Kidney epithelial cell (primary cell): Measurements from ENCODE around the gene PIK3CB. TPM values are rescaled to one million over a fixed set of nuclear protein-coding genes. Genes with fewer than 3 reads are reported as not detected.

ENCODE experiments used
- DNase-seq: peaks from one replicate; pipeline ENCODE4 v3.0.0-alpha.2; 2010; ENCODE audit warnings: low read depth
- H3K27me3 ChIP-seq: 2 replicates; pipeline ENCODE4 v1.6.0; 2011; ENCODE audit warnings: low read length; ENCODE audit not compliant: control insufficient read depth, insufficient read depth
- H3K36me3 ChIP-seq: 2 replicates; pipeline ENCODE4 v1.5.1; 2011; ENCODE audit warnings: low read length; ENCODE audit not compliant: control insufficient read depth, insufficient read depth
- H3K4me3 ChIP-seq: 2 replicates; pipeline ENCODE4 v1.5.1; 2011; ENCODE audit warnings: low read depth, mild to moderate bottlenecking, control low read depth, low read length
- total RNA-seq: library from RNA; depleted of rRNA; stranded (reverse); fragments of >200 nt; gene quantifications from 2 replicates; pipeline ENCODE4 v1.2.3, GENCODE V29; 2015
- TF ChIP-seq, protein P1 (sequence below): IDR thresholded peaks from 2 replicates; pipeline ENCODE4 v1.5.1; 2011; ENCODE audit warnings: mild to moderate bottlenecking, moderate library complexity, low read length, control low read depth, inconsistent platforms; ENCODE audit not compliant: insufficient read depth, poor library complexity, severe bottlenecking

The PIK3CB gene
- total RNA-seq, 1 donor from 2014 or later, result 14.5 TPM

DNA sequence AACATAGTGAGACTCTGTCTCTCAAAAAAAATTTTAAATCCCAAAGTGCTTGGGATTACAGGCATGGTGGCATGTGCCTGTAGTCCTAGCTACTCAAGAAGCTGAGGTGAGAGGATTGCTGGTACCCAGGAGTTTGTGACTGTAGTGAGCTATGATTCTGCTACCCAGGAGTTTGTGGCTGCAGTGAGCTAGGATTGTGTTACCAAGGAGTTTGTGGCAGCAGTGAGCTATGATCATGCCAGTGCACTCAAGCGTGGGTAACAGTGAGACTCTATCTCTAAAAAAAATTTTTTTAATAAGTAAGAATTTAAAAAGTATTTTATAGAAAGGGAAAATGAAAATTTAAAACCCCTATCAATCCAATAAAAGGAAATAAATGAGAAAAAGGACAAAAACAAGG, 156.6 kb downstream of the PIK3CB start:
- Histone ChIP-seq H3K36me3 (peaks cover 1% of the 10 kb centered on the region), H3K4me3 (no peak overlapping the region)
- TF ChIP-seq, protein P1, sequence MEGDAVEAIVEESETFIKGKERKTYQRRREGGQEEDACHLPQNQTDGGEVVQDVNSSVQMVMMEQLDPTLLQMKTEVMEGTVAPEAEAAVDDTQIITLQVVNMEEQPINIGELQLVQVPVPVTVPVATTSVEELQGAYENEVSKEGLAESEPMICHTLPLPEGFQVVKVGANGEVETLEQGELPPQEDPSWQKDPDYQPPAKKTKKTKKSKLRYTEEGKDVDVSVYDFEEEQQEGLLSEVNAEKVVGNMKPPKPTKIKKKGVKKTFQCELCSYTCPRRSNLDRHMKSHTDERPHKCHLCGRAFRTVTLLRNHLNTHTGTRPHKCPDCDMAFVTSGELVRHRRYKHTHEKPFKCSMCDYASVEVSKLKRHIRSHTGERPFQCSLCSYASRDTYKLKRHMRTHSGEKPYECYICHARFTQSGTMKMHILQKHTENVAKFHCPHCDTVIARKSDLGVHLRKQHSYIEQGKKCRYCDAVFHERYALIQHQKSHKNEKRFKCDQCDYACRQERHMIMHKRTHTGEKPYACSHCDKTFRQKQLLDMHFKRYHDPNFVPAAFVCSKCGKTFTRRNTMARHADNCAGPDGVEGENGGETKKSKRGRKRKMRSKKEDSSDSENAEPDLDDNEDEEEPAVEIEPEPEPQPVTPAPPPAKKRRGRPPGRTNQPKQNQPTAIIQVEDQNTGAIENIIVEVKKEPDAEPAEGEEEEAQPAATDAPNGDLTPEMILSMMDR, result no peak

DNA sequence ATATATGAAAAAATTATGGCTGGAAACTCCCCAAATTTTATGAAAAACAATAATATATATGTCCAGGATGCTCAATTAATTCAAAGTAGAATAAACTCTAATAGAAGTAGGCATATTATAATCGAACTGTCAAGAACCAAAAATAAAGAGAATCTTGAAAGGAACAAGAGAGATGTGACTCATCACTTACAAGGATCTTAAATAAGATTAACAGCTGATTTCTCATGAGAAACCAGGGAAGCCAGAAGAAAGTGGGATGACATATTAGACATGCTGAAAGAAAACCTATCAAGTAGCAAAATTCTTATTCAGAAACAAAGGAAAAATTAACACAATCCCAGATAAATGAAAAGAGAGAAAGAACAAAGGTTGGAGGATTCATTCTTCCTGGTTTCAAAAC, 159.3 kb downstream of the PIK3CB start:
- no peak for DNase-seq
- TF ChIP-seq, protein P1, result no peak
- Histone ChIP-seq H3K36me3 (peaks cover 1% of the 10 kb centered on the region), H3K4me3 (no peak overlapping the region), H3K27me3 (no peaks in the 10 kb centered on the region)

More for the DNA sequence above, 156.6 kb downstream of the PIK3CB start:
- DNase-seq, result no peak
- H3K27me3 ChIP-seq, result no peaks in the 10 kb centered on the region

DNA sequence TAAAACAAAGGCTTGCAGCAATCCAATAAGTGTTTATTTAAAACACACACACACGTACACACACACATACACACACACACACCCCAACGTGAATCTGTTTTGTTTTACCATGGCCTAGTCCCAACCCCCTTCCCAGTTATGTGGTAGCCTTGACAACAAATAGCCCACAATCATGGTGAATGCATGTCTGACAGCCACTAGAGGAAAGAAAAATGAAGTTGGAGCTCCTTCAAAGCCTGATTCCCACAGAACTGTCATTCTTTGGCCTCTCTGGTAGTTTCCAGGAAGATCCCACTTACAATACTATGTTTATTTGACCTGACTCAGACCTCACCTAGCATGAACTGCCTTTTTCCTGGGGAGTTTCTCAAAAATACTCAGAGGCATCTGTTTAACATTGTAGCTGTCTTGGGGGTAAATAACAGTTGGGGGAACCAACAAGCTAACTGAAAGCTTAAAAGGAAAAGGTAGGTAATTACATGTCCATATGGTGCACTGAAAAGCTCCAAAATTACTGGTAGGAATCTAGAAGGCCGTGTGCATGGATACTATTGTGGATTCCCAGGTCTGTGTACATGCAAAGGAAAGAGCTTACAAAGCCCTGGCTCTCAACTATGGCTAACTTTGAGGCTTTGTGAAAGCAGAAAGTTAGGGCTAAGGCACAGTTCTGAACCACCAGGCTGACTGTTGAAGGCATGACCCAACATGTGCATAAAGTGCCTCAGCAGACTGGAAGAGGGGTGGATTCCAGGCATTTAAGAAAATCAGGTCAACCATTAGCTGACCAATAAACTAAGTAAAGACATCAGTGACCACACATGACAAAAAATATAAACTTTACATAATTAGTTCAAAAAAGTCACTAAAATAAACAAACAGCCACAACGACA, 160.8 kb downstream of the PIK3CB start:
- TF ChIP-seq, protein P1, result no peak
- peaks cover 1% of the 10 kb centered on the region for H3K36me3 ChIP-seq
- H3K27me3 ChIP-seq, result no peaks in the 10 kb centered on the region
- no peak for DNase-seq
- no peak overlapping the region for H3K4me3 ChIP-seq

DNA sequence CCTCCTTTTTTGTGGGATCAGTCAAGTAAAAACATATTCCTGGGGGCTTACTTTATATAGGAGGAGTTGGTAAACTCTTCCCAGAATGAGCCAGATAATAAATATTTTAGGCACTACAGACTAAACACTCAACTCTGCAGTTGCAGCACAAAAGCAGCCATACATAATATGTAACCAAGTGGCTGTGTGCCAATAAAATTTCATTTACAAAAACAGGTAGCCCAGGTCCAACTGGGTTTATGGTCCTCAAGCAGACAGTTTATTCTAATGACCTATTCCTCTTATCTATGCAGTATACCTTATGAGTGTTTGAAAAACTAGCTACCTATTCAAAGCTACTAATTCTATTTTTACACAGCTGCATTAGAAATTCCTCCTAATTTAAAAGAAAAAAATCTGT, 164.3 kb downstream of the PIK3CB start:
- H3K27me3 ChIP-seq, result no peaks in the 10 kb centered on the region
- no peak overlapping the region for H3K4me3 ChIP-seq
- H3K36me3 ChIP-seq, result peaks cover 1% of the 10 kb centered on the region
- no peak for DNase-seq
- TF ChIP-seq, protein P1, result no peak

DNA sequence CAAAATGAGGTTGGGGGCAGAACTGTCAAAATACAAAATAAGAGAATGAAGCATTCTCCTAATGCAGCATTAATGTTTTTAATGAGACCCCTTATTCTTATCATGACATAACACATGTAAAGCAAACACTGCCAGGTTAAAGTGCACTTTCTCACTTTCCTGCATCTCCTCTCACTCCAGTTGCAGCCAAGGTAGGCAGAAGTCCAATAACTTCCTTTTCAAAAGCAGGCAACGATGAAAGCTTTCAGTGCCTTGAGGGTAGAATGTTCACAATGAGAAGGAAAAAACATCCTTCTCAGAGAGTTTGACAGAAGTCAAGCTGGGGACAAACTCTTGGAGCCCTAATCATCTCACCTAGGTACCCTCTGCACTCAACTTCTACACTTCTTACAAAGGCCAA, 166.6 kb downstream of the PIK3CB start:
- Histone ChIP-seq H3K36me3 (no peaks in the 10 kb centered on the region), H3K4me3 (no peak overlapping the region), H3K27me3 (no peaks in the 10 kb centered on the region)
- no peak for DNase-seq
- TF ChIP-seq, protein P1, result no peak

DNA sequence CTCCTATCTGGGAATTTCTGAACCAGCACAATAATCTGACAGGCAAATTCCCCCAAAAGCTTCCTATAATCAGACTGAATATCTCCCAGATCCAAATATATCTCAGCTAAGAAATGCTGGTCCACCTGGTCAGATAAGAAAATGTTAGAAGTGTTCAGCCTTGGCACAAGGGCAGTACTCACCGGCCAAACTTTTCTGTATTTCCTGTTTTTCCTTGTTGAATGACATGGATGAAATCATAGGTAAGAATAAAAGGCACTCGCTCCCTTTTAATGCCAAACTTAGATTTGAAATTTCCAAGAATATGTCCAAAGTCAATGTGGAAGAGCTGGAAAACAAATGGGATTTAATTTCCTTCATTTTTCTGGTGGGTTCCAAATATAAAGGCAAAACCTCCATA, 177.2 kb downstream of the PIK3CB start:
- Histone ChIP-seq H3K4me3 (no peak overlapping the region), H3K27me3 (no peaks in the 10 kb centered on the region), H3K36me3 (no peaks in the 10 kb centered on the region)
- no peak for DNase-seq
- TF ChIP-seq, protein P1, result no peak
